NOMO-1 treated with DMSO at 0.1 percent for 48 hours (cell line): ENCODE measurements around the gene SPDYE1.
"Not testable (repeated sequence)": the region's sequence is repeated elsewhere in the genome, so short reads cannot be mapped to it uniquely, and the experiment has no call there.

ENCODE experiments used
- DNase-seq: peaks from one replicate; lab custom pipeline; 2025; ENCODE audit not compliant: unreplicated experiment; lab: John Stamatoyannopoulos, UW

The SPDYE1 gene

GRCh38 chr7:43997532-43997931 is at the start of gene SPDYE1:
TSS of gene SPDYE1 (plus strand) at chr7:43997897. CDS start at chr7:43999950, 2,053 bp downstream.
- DNase-seq: not testable (repeated sequence)

- DNase-seq: no peak
These were observed 45.7 kb upstream of the SPDYE1 start for GRCh38 chr7:43952028-43952427.

GRCh38 chr7:43953071-43953470 is 44.6 kb upstream of the SPDYE1 start:
- DNase-seq: no peak

- no peak for DNase-seq
These were observed 43.0 kb upstream of the SPDYE1 start for GRCh38 chr7:43954524-43955228.

GRCh38 chr7:43956027-43956426 is 41.7 kb upstream of the SPDYE1 start:
- no peak for DNase-seq

- DNase-seq: no peak
These were observed 36.8 kb upstream of the SPDYE1 start for GRCh38 chr7:43960933-43961332.

GRCh38 chr7:43966392-43966791 is 31.3 kb upstream of the SPDYE1 start:
- DNase-seq: not testable (repeated sequence)

GRCh38 chr7:43968172-43969040 is 29.3 kb upstream of the SPDYE1 start:
- not testable (repeated sequence) for DNase-seq

- not testable (repeated sequence) for DNase-seq
These were observed 28.1 kb upstream of the SPDYE1 start for GRCh38 chr7:43969586-43969985.

- not testable (repeated sequence) for DNase-seq
These were observed 27.0 kb upstream of the SPDYE1 start for GRCh38 chr7:43970698-43971097.

GRCh38 chr7:43974033-43974573 is 23.6 kb upstream of the SPDYE1 start:
- not testable (repeated sequence) for DNase-seq

- DNase-seq: not testable (repeated sequence)
These were observed 22.8 kb upstream of the SPDYE1 start for GRCh38 chr7:43974725-43975482.

GRCh38 chr7:43977525-43977924 is 20.2 kb upstream of the SPDYE1 start:
- no peak for DNase-seq

GRCh38 chr7:43978102-43978501 is 19.6 kb upstream of the SPDYE1 start:
- not testable (repeated sequence) for DNase-seq

GRCh38 chr7:43982848-43983247 is 14.8 kb upstream of the SPDYE1 start:
- not testable (repeated sequence) for DNase-seq

GRCh38 chr7:43983736-43984135 is 14.0 kb upstream of the SPDYE1 start:
- DNase-seq: not testable (repeated sequence)

- DNase-seq: peak; percentile 17
These were observed 11.5 kb upstream of the SPDYE1 start for GRCh38 chr7:43985904-43986864.

GRCh38 chr7:43987476-43987875 is 10.2 kb upstream of the SPDYE1 start:
- DNase-seq: not testable (repeated sequence)

GRCh38 chr7:43990011-43990585 is 7.6 kb upstream of the SPDYE1 start:
- DNase-seq: not testable (repeated sequence)
